HEK293T (cell line): ENCODE results near the gene FNDC8.

Source experiments
- BHLHE40 ChIP-seq: fragments of 450-650 bp; IDR thresholded peaks from 2 replicates; pipeline ENCODE4 v1.6.1; 2016; ENCODE audit warnings: mild to moderate bottlenecking, moderate library complexity, borderline replicate concordance
- FOXK2 ChIP-seq: fragments of 450-650 bp; IDR thresholded peaks from 2 replicates; pipeline ENCODE4 v1.6.1; 2016; ENCODE audit warnings: mild to moderate bottlenecking
- ZNF384 ChIP-seq: fragments of 450-650 bp; IDR thresholded peaks from 2 replicates; pipeline ENCODE4 v1.6.1; 2016

GRCh38 chr17:35127751-35128514 is 6.5 kb downstream of the FNDC8 start:
- TF ChIP-seq BHLHE40, result no peak
- no peak for TF ChIP-seq FOXK2
- TF ChIP-seq ZNF384, result no peak
